Umbilical cord (tissue), 2 donors: ENCODE results near the gene CNTNAP5. TPM values are rescaled to one million over a fixed set of nuclear protein-coding genes. Genes with fewer than 3 reads are reported as not detected.

Source experiments
- DNase-seq: peaks from one replicate; pipeline ENCODE4 v3.0.0-alpha.2; 2015; ENCODE audit warnings: low spot score
- total RNA-seq: library from RNA; depleted of rRNA; stranded (reverse); fragments of >200 nt; gene quantifications from one replicate; pipeline ENCODE4 v1.2.3, GENCODE V29; 2014; ENCODE audit warnings: low replicate concordance; ENCODE audit not compliant: insufficient read depth

CNTNAP5 gene
- total RNA-seq, 1 donor from 2014 or later, result 2.6 TPM

DNA sequence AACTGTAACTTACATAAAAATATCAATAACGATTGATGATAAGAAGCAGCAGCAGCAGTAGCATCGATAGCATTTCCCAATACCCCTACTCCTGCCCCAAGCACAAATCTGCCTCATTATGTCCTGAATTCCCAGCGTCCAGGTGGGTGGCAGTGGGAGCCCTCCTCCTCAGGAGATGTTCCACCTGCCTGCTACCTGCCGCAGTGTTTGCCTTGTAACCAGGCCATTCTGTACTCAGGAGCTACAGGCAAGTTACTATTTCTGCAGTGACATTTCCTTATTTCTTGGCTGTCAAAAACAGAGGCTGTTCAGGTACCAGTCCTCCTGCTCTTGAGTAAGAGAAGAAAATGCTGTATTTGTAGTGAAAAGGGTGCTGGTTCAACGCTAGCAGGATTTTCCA is 236.4 kb downstream of the CNTNAP5 start:
- DNase-seq, result no peak

DNA sequence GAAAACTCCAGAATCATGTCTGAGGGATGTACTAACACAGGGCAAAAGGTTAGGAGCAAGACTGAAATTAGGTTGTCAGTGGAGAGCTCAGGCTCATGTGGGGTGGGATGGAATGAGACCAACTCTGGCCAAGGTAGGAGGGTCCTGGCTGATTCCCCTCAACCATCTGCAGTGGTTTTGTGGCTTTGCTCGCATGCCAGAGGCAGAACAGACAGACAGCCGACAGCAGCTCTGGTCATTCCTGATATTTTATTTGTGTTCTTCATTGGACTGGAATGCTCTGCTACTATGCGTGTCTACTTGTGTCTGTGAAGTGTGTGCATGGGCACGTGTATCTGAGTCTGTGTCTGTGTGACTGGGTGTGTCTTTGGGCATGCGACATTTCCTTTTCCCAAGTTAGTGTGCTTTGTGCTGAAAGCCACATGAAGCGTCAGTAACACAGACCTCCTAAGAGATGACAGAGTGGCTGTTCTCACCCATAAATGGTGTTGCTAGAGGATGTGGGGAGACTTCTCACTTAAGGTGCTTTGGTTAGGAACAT is 239.5 kb downstream of the CNTNAP5 start:
- DNase-seq, result no peak

DNA sequence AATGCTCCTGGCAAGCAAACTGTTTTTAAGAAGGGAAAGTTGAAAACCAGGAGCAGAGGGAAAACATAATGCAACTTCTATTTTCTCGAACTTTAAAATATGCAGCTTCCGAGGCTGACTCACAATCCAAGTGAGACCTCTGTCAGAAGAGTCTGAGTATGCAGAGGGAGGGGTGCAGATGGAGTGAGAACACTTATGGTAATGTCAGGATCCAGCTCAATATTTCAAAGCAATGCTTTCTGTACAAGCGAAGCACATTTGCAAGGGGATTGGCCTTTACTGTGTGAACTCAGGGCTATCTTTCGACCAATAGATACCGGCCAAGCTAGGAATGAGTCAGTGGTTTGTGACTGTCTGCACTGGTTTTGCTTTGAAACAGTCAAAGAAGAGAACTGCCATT is 242.7 kb downstream of the CNTNAP5 start:
- DNase-seq, result peak; percentile 69

DNA sequence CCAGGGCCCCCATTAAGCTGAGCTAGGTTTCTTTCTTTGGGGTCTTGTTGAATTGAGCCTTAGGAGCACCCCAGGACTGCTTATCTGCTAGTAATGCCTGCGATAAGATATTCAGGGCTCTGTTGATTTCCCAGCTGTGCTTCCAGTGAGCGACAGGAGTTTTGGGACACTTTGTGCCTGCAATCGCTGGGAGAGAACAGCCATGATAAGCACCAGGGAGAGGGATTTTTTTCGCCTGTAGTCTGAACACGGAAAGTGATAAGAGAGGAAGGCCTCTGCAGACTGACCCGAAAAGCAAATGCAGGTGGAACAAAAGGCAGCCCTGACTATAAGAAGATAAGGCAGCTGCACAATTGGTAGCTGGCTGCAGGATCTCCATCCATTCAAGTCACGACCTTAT is 244.3 kb downstream of the CNTNAP5 start:
- no peak for DNase-seq

DNA sequence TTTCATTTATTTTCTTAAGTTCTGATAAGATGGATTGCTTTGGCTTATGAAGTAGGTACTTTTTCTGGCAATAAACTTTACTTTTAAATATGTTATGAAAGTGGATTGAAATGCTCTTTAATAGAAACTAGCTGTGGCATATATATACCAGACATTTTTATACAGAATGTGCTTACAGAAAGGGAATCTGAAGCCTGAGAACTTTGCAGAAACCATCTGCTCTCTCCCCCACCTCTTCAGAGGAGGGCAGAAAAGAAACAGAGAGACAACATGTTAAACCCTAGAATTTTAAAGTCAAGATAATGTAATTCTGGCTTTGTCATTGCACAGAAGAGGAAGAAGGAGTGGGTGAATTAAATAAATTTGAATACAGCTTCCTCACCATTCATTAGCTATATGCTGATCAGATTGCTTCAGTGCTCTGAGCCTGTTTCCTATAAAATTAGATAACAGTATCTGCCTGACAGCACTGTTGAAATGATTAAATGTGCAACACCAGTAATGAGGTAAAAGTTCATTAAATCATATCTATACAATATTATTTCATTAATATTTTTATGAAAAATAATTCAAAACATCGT is 247.3 kb downstream of the CNTNAP5 start:
- DNase-seq, result peak; percentile 63

DNA sequence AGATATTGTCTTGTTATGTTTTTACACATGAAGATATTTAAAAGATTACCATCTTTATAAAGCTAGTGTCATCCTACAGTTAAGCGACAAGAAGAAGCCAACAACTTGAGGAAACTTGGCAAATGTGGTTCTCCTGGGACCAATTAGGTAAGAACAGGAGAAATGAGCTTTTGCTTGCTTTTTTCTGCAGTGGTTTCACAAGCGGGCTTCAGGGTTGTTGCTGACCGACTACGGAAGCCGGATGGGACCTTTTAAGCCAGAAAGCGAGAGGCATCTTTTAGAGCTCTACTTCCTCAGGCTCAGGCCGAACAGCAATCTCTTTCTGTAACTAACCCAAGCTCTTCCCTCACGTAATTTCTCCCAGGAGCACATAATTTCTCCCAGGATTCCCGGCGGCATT is 256.5 kb downstream of the CNTNAP5 start:
- no peak for DNase-seq

DNA sequence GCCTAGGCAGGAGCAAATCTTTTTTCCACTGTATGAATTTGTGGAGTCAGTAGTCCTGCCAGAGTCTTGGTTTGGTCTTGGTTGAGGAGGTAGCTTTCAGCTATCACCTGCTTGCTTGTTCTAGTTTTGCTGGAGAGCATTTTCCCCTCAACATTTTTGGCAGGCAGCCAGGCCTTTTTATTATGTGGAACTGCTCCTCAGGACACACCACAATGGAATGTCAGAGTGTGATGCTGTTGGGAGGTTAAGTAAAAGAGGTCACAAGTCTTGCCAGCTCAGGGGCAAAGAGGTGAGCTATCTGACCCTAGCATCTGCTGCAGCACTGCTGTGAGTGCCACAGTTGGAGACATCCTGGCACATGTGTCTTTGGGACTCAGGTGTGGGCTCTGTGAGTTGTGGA is 258.0 kb downstream of the CNTNAP5 start:
- DNase-seq, result no peak

DNA sequence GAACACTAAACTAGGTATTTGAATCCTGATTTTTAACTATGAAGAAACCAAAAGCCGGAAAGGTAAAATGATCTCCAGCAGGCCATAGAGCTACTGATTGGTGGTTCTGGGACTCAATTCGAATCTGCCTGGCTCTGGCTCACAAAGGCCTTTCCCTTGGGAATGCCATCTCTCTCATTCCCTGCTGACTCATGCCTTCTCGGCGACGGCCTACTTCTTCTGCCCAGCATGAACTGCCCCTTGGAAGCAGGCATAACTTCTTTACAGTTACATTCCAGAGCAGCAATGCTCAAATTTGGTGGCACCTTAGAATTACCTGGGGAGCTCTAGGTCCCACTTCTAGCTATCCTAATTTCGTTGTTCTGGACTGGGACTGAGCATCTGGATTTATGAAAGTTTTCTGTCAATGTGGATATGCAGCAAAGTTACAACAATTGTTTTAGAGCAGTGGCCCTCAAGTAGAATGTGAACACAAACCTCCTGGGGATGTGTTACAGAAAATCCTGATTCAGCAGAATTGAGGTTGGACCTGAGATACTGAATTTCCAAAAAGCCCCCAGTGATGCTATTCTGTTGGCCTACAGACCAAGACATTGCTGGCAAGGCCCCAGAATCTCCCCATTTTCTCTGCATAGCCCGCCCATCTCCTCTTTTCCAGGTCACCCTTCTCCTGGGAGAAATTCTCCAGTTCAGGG is 261.1 kb downstream of the CNTNAP5 start:
- DNase-seq, result no peak

DNA sequence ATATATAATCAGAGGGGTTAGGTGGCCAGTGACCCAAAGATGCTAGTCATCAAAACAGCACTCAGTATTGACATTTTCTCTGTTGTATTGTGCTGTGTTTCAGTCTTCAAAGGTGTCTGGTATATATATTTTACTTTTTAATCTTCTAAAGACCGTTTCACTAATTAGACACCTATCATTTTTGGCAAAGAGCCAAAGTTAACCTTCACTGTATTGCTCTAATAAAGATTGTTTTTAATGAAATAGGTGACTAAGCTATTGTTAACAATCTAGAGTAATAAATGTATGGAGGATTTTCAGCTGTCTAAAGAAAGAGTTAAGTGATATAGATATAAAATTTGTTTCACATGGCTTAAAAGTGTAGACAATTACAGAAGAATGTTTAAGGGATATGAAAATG is 264.0 kb downstream of the CNTNAP5 start:
- no peak for DNase-seq

DNA sequence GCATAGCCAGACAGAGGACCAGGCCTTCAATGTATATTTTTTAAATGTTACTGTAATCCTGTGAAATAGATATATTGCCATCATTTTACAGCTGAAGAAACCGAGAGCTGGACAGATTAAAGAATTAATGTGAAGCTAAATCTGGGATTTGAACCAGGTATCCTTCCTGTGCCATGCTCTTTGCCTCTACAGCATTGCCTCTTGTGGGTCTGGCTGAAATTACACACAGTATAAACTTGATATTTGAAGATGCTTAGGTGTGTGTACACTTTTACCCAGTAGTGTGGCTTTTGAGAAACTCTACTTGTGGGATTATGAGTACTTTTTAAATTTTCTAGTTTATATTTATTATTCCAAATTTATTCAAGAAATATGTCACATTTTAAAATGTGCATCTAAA is 264.5 kb downstream of the CNTNAP5 start:
- no peak for DNase-seq

DNA sequence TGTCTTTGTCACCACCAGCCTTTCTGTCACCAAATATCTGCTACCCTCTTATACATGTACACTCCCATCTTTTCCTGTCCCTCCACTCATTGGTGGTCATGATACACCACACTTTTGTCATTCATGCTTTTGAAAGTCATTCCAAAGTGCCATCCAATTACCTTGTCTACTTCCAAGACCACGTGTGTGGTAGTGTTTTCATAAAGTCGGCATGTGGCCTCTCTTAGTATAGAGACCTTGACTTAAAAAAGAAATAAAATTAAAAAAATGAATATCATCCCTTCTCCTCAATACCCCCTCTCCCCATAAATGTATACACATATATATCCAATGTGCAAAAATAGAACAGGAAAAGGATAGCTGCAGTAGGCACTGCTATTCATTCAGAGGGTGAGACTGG is 271.4 kb downstream of the CNTNAP5 start:
- DNase-seq, result no peak

DNA sequence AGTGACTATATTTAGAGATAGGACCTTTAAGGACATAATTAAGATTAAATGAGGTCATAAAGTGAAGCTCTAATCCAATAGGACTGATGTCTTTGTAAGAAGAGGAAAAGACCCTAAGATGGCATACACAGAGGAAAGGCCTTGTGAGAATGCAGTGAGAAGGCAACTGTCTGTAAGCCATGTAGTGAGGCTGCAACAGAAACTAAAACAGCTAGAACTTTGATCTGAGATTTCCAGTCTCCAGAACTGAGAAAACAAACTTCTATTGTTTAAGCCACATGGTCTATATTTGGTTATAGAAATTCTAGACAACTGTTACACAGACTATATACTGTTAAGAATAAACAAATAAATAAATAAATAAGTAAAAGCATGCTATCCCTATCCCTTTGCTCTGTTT is 276.8 kb downstream of the CNTNAP5 start:
- no peak for DNase-seq

DNA sequence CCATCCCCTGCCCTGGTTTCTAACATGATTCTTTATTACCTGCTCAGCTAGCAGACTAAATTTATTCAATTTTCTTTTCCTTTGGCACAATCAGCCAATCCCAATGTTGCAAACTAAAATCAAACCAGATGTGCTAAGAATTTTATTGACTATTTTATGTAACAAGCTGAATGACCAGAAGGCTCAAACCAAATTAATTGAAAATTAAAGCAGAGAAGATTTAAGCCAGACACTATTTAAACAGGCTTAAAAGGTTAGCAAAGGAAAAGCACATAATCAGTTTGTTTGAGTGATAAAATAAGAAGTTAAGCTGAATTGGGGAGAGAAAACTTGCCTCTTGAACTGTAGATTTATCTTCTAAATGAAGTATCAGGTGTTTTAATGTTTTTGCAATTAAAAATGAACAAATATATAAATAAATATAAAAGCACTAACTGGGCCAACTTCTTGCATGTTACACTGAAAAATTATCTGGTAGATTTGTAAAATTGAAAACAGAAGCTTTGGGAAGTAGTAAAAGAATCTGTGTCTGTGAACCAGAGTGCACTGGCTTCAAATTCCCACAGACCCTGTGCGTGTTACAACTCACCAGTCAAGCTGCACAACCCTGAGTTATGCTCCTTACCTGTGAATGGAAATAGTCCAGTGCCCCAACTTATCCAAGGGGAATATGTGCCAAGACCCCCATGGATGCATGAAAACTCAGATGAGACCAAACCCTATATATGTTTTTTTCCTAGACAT is 283.4 kb downstream of the CNTNAP5 start:
- DNase-seq, result no peak

DNA sequence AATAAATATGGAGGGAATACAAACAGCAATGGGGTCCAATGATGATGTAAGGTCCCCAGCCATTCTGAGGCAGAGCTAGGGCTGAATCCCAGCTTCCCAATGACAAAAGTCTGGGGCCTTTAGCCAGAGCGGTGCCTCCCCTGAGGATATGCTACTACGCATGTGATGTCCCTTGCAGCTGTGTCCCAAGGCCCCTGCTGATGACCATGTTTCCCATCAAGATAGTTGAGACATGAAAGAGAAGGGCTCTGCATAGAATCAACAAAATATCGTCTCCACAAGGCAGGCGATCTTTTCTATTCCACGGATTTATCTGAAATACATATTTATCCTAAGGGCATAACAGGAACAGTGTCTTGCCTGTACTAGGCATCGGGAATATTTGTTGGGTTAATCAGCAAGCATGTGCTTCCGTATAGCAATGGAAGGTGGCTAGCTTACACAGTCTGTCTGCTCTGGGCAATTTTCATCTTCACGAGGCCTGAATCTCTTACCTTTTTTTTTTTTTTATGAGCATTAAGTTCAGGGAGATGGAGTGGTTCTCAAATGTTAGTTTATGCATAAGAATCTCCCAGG is 284.6 kb downstream of the CNTNAP5 start:
- DNase-seq, result no peak

DNA sequence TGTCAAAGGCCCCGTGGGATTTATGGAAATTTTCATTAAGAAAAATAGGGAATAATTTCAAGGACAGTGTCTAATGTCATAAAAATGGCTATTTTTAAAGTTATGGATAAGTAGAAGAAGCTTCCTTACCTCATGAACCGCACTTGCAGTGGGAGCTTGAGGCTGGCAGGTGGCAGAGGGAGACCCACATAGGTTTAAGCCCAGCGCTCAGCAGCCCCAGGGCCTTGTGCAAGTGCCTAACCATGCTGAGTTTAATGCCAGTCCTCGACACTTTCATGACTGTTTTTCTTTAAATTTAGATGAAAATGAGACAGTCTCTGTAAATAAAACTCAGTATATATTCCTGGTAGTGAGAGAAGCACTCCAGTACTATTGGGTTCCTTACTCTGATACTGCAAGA is 285.6 kb downstream of the CNTNAP5 start:
- no peak for DNase-seq

DNA sequence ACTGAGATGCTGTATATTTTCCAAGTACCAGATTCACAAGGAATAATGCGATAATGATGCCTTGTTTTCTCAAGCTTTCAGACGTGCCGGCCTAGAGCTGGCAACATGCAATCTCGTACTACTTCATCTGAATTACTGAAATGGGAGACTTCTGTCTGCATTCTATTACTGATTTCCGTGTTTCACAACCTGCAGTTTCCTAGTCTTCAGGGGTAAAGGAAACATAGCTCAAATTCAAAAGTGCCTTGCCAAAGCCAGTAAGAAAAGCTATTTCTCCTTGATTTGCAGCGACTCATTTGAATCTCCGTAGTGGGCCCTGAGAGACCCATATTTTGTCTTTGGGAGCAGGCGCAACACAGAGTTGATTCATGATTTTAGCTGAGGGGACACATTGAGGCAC is 289.0 kb downstream of the CNTNAP5 start:
- DNase-seq, result no peak

DNA sequence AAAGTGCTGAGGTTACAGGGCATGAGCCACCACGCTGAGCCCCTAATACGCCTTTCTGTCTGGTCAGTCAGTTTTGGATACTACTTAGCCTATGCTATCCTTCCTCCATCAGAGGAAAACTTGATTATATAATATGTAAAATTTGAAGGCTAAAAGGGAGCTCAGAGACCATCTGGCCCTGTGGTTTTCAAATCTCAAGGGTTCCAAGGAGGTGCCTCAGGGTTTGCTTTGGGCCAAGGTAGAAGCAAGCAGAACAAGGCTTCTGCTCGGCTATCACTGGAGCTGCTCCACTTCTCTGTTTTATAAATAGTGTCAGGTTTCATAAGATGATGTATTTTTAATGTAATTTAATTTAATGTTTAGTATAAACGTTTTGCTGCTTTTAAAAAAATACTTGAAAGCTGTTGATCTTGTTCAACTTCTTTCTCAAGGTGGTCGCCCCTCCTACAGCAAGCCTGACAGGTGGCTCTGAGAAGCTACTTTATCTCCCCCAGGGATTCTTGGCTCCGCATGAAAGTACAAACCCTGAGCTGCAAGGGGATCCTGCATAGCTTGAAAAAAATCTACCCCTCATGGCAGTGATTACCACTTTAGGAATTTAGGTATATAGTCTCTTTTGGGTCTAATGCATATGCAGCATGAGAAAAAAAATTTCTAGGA is 290.3 kb downstream of the CNTNAP5 start:
- no peak for DNase-seq

DNA sequence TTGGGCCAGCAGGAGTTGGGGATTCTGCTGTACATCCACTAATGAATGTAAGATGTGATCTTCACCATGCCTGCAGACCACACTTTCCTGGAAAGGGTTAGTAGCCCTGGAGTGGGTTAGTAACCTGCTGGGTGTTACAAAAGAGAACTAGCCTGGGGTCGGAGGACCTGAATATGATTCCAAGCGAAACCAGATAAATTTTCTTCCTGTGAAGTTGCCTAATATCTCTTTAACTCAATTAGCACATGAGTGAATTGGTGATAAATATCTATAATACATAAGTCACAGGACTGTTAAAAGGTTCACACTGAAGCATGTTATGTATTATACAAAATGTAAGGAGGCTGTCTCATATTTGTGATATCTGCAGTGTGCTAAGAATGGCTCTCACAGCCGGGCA is 291.0 kb downstream of the CNTNAP5 start:
- no peak for DNase-seq

DNA sequence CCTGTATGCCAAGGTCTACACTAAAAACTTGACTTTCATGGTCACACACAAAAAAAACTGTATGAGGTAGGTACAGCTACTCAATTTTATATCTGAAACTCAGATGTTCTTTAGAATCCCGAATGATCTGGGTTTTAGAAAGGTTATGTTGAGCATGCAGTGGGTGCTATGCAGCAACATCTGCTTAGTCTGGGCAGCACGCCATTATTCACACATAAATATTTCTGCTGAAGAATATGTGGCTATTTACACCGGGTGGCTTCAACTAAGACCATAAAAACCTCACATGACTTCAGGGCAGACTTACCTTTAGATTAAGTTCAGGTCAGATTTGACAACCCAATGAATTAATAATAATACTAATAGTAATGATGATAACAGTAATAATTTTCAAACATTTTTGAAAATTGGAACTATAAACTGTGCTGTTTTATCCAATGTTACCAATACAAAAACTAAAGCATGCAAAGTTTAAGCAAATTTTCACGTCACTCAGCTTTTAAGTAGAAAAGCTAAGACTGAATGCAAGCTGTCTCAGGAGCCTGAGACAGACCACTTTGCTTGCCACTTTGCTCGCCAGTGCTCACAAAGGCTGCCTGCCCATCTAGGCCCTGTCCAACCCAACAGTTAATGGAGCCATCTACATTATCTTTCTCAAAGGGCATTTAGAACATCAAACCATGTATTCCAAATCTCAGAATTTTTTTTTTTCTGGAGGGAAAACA is 292.0 kb downstream of the CNTNAP5 start:
- peak; percentile 47 for DNase-seq

DNA sequence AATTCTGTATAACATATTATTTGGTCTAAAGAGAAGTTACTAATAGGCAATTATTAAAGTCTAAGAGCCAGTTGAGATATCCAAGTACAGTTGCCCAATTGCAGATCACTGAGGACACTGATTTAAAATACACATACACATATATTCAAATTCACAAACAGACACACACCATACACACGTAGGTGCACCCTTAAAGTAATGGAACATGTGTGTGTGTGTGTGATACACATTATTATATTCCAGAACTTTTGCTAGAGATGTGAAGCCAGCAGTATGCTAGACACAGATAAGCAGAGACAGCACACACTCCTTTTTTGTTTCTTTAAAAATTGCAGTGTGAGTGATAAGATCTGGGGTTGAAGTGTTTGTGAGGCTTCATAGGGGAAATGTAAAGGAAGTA is 292.5 kb downstream of the CNTNAP5 start:
- no peak for DNase-seq

DNA sequence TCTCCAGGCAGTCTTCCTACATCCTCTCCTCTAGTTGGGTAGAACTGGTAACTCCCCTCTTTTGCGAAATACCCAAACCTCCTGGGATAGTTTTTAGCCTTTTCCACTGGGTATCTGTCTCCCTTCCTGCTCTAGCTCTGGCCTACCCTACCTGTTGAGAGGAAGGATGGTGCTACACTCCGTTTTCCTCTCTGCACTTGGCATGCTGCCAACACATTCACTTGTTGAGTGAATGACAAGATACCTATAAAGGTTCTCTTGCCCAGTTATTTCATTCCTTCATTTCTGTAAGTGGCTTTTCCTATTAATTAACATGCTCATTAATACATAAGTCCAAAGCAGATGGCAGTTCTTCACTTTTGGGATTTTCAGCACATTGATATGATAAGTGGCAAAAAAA is 293.8 kb downstream of the CNTNAP5 start:
- no peak for DNase-seq
